Lower leg skin (tissue), 3 donors: ENCODE results near the gene SV2C.

ENCODE experiments used
- POLR2A ChIP-seq, 2 donors: fragments of 450-650 bp; IDR thresholded peaks; one replicate each; pipeline ENCODE4 v1.6.1; 2016 to 2017; ENCODE audit warnings: antibody characterized with exemption in 2 of 2, mild to moderate bottlenecking in 1 of 2, moderate library complexity in 1 of 2
- TF ChIP-seq, protein P1 (sequence below), 3 donors: fragments of 450-650 bp; IDR thresholded peaks; one replicate each; pipeline ENCODE4 v1.5.1; 2016; ENCODE audit warnings: antibody characterized with exemption in 3 of 3, mild to moderate bottlenecking in 3 of 3, moderate library complexity in 2 of 3

DNA sequence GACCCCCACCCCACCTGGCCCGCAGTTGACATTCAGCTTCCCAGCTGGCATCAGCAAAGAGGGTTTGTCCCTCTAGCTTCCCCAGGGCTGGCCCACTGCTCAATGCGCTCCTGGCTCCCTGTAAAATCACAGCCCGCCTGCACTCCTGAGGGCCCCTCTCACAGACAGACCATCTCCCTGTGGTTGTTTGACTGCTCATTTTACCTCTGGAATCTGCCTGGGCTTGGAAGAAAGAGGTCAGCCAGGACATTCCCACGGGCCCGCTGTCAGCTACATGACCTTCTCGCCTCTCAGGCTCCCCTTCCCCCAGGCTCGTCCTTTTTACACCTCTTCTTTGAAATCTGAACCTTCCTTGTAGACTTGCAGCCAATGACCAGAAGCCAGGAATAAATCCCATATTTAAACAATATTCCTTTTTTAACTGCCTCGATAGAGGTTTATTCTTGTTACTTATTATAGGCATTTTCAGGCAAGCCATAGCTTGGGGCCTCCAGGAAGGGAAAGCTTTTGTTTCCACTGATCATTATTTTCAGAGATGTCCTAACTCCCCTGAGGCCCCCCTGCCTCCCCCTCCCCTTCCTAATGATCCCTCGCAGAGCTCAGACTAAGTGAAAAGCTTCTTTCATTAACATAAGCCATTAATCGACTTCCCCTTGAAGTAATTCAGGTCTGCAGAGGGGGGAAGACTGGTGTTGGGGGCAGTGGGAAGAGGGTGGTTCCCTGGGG lies 243.6 kb downstream of the SV2C start:
- TF ChIP-seq, protein P1, sequence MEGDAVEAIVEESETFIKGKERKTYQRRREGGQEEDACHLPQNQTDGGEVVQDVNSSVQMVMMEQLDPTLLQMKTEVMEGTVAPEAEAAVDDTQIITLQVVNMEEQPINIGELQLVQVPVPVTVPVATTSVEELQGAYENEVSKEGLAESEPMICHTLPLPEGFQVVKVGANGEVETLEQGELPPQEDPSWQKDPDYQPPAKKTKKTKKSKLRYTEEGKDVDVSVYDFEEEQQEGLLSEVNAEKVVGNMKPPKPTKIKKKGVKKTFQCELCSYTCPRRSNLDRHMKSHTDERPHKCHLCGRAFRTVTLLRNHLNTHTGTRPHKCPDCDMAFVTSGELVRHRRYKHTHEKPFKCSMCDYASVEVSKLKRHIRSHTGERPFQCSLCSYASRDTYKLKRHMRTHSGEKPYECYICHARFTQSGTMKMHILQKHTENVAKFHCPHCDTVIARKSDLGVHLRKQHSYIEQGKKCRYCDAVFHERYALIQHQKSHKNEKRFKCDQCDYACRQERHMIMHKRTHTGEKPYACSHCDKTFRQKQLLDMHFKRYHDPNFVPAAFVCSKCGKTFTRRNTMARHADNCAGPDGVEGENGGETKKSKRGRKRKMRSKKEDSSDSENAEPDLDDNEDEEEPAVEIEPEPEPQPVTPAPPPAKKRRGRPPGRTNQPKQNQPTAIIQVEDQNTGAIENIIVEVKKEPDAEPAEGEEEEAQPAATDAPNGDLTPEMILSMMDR (IDR thresholded peaks at IDR 0.05) = no peak
- TF ChIP-seq POLR2A (IDR thresholded peaks at IDR 0.05) = no peak
